D721Med (cell line): ENCODE data around the gene CNPY2.

Experiments used
- DNase-seq: peaks from one replicate; pipeline ENCODE4 v3.0.0; 2011; ENCODE audit warnings: low spot score; ENCODE audit not compliant: insufficient read length
- FAIRE-seq: peaks from 2 replicates; lab custom pipeline; 2011; peaks lifted over from hg19 to GRCh38; lab: Jason Lieb, UNC
- CTCF ChIP-seq: IDR thresholded peaks from 2 replicates; pipeline ENCODE4 v1.5.1; 2012; ENCODE audit warnings: mild to moderate bottlenecking, control low read depth; ENCODE audit not compliant: insufficient read depth; ENCODE audit errors: missing control alignments

Gene CNPY2

GRCh38 chr12:56261503-56262232, 54.1 kb downstream of the CNPY2 start:
- DNase-seq (no peak), FAIRE-seq (no peak)
- no peak for TF ChIP-seq CTCF

- FAIRE-seq (no peak), DNase-seq (no peak)
- no peak for TF ChIP-seq CTCF
Observed at GRCh38 chr12:56260921-56261320, 54.9 kb downstream of the CNPY2 start.

- DNase-seq (no peak), FAIRE-seq (no peak)
Observed at GRCh38 chr12:56260380-56260779, 55.4 kb downstream of the CNPY2 start.

More at GRCh38 chr12:56260380-56260779, 55.4 kb downstream of the CNPY2 start:
- TF ChIP-seq CTCF = no peak
